OCI-LY3 (cell line): ENCODE data around the gene ZMAT5.

ENCODE experiments used
- H2AFZ ChIP-seq: fragments of 200-600, 300-600 bp; shearing (Covaris generic); 2 replicates; pipeline ENCODE4 v1.6.0; 2014; ENCODE audit warnings: antibody characterized with exemption, low read depth, low read length
- H3K27ac ChIP-seq: fragments of 200-600, 300-600 bp; sonication (generic); 2 replicates; pipeline ENCODE4 v1.5.1; 2014; ENCODE audit warnings: mild to moderate bottlenecking, low read length, moderate library complexity, mixed read lengths
- H3K27me3 ChIP-seq: fragments of 200-600, 300-600 bp; sonication (generic); 2 replicates; pipeline ENCODE4 v1.6.1; 2014; ENCODE audit warnings: low read depth, low read length, mixed read lengths
- H3K36me3 ChIP-seq: fragments of 200-600, 300-600 bp; sonication (generic); replicated peaks from 2 replicates; pipeline ENCODE3; 2014; ENCODE audit warnings: low read depth, low read length, mixed read lengths
- H3K4me1 ChIP-seq: fragments of 300-600, 200-600 bp; sonication (generic); 2 replicates; pipeline ENCODE4 v1.6.1; 2014; ENCODE audit warnings: low read length, mixed read lengths
- H3K4me2 ChIP-seq: fragments of 200-600, 300-600 bp; sonication (generic); 2 replicates; pipeline ENCODE4 v1.6.1; 2014; ENCODE audit warnings: low read length, mixed read lengths
- H3K4me3 ChIP-seq: fragments of 300-600, 200-600 bp; sonication (generic); 2 replicates; pipeline ENCODE4 v1.5.1; 2014; ENCODE audit warnings: antibody characterized with exemption, mild to moderate bottlenecking, low read length, moderate library complexity
- H3K79me2 ChIP-seq: fragments of 300-600, 200-600 bp; shearing (Covaris generic); 2 replicates; pipeline ENCODE4 v1.6.1; 2014; ENCODE audit warnings: mild to moderate bottlenecking, low read length, mixed read lengths
- H3K9ac ChIP-seq: fragments of 300-600, 200-600 bp; shearing (Covaris generic); 2 replicates; pipeline ENCODE4 v1.6.0; 2014; ENCODE audit warnings: mild to moderate bottlenecking, low read length, moderate library complexity
- H3K9me3 ChIP-seq: fragments of 200-600, 300-600 bp; shearing (Covaris generic); 2 replicates; pipeline ENCODE4 v1.6.1; 2014; ENCODE audit warnings: low read length, mixed read lengths; ENCODE audit not compliant: insufficient read depth
- H4K20me1 ChIP-seq: fragments of 200-600, 300-600 bp; sonication (generic); 2 replicates; pipeline ENCODE4 v1.6.1; 2016; ENCODE audit warnings: low read length, mixed read lengths; ENCODE audit not compliant: insufficient read depth
- CTCF ChIP-seq: fragments of 200-600, 300-600 bp; sonication (generic); IDR thresholded peaks from 2 replicates; pipeline ENCODE4 v1.5.1; 2014; ENCODE audit warnings: antibody characterized with exemption, low read length, low read depth
- EZH2phosphoT487 ChIP-seq: fragments of 200-600 bp; shearing (Covaris generic); IDR thresholded peaks from 2 replicates; pipeline ENCODE4 v1.6.1; 2018; ENCODE audit warnings: antibody characterized with exemption, mixed run types, low read depth

Gene ZMAT5

DNA sequence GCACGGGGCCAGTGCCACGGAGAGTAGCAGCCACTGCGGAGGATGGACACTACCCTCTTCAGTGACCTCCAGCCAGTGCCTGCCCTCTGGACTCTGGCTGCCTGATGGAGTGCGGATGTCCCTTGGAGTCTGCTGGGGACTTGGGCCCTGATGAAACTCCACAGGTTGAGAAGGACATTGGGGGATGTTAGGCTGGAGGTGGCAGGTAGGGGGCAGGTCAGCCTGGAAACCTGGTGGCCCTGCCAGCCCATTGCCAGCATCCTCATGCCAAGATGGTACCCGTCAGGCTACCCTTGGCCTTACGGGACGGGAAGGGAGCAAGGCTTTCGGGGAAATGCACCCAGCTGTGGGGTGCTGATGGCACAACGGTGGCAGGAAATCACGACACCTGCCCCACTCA is 43.0 kb downstream of the ZMAT5 start:
- Histone ChIP-seq H3K36me3 (no peaks in the 10 kb centered on the region), H3K79me2 (no peaks in the 10 kb centered on the region), H2AFZ (no peak overlapping the region), H3K4me3 (no peak overlapping the region), H4K20me1 (no peaks in the 10 kb centered on the region), H3K9me3 (no peaks in the 10 kb centered on the region), H3K4me1 (no peaks in the 10 kb centered on the region), H3K27me3 (0 out of 2 replicates have a peak, but pooled peaks cover 4% of the 10 kb centered on the region), H3K27ac (no peak overlapping the region), H3K4me2 (no peak overlapping the region), H3K9ac (no peak overlapping the region)
- 0 out of 2 replicates have a peak, but pooled peaks have one; percentile 4 for TF ChIP-seq CTCF
- TF ChIP-seq EZH2phosphoT487, result no peak

GRCh38 chr22:29722587-29722986 is 44.2 kb downstream of the ZMAT5 start:
- no peaks in the 10 kb centered on the region for H3K79me2 ChIP-seq
- H3K4me3 ChIP-seq, result no peak overlapping the region
- no peaks in the 10 kb centered on the region for H3K36me3 ChIP-seq
- no peak overlapping the region for H2AFZ ChIP-seq
- no peaks in the 10 kb centered on the region for H3K4me1 ChIP-seq
- H3K27me3 ChIP-seq, result 0 out of 2 replicates have a peak, but pooled peaks cover 4% of the 10 kb centered on the region
- TF ChIP-seq EZH2phosphoT487 (no peak), CTCF (no peak)
- no peaks in the 10 kb centered on the region for H3K9me3 ChIP-seq
- peaks cover 5% of the 10 kb centered on the region; the same call in 1 of the 2 replicates for H4K20me1 ChIP-seq
- H3K9ac ChIP-seq, result no peak overlapping the region
- no peak overlapping the region for H3K4me2 ChIP-seq
- H3K27ac ChIP-seq, result no peak overlapping the region

DNA sequence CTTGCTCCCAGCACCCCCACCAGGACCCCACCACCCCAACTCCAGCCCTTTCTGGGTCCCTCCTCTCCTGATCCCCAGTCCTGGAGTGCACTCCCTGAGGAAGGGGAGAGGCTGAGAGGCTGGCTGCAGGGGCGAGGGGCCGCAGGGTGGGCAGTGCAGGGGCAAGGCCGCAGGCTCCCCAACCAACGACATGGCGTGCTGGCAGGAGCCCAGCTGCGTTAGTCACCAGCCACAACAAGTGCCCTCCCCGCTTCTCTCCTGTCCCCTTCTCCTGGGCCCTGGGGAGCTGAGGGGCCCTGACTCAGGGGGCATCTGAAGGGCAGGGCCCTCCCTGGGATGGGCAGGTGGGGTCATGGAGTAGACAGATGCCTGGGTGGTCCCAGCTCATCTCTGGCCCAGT is 44.7 kb downstream of the ZMAT5 start:
- H3K27me3 ChIP-seq, result 0 out of 2 replicates have a peak, but pooled peaks cover 4% of the 10 kb centered on the region
- H3K4me3 ChIP-seq, result no peak overlapping the region
- H3K9ac ChIP-seq, result no peak overlapping the region
- no peaks in the 10 kb centered on the region for H3K9me3 ChIP-seq
- H2AFZ ChIP-seq, result no peak overlapping the region
- peaks cover 8% of the 10 kb centered on the region; the same call in 1 of the 2 replicates for H4K20me1 ChIP-seq
- TF ChIP-seq EZH2phosphoT487, result no peak
- no peak for TF ChIP-seq CTCF
- H3K79me2 ChIP-seq, result no peaks in the 10 kb centered on the region
- no peaks in the 10 kb centered on the region for H3K4me1 ChIP-seq
- no peaks in the 10 kb centered on the region for H3K36me3 ChIP-seq
- no peak overlapping the region for H3K27ac ChIP-seq
- H3K4me2 ChIP-seq, result no peak overlapping the region

GRCh38 chr22:29720811-29721323 is 45.9 kb downstream of the ZMAT5 start:
- H3K36me3 ChIP-seq, result no peaks in the 10 kb centered on the region
- H2AFZ ChIP-seq, result no peak overlapping the region
- 0 out of 2 replicates have a peak, but pooled peaks cover 4% of the 10 kb centered on the region for H3K27me3 ChIP-seq
- no peaks in the 10 kb centered on the region for H3K4me1 ChIP-seq
- H3K4me3 ChIP-seq, result no peak overlapping the region
- H3K79me2 ChIP-seq, result no peaks in the 10 kb centered on the region
- no peak overlapping the region for H3K4me2 ChIP-seq
- H3K9me3 ChIP-seq, result no peaks in the 10 kb centered on the region
- H4K20me1 ChIP-seq, result peaks cover 10% of the 10 kb centered on the region; the same call in 1 of the 2 replicates
- H3K9ac ChIP-seq, result no peak overlapping the region
- TF ChIP-seq CTCF, result no peak
- TF ChIP-seq EZH2phosphoT487, result no peak
- no peak overlapping the region for H3K27ac ChIP-seq
